Measurements from ENCODE around the gene LEP.

DNA sequence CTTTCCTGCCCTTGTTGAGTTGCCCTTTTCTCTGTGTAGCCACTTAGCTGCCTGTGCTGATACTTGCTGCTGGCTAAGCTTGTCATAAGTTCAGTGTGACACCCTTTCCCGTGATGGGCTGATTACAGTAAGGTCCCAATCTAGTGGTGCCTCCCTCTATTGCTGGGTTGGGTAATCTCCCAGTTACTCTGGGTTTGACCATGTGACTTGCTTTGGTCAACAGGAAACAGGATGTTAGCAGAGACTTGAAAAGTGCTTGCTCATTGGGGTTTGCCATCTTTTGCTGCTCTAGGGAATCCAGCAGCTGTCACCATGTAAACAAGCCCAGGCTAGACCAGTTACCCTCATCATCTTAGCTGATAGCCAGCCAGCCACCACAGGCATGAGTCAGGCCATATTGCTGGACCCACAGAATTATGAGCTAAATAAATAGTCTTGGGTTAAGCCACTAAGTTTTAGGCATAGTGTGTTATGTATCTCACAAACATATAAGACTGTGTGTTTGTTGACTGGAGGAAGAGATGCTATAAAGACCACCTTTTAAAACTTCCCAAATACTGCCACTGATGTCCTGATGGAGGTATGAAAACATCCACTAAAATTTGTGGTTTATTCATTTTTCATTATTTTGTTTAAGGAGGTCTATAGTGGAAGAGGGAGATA is 4.0 kb upstream of the LEP start:
- TF ChIP-seq, protein P1, sequence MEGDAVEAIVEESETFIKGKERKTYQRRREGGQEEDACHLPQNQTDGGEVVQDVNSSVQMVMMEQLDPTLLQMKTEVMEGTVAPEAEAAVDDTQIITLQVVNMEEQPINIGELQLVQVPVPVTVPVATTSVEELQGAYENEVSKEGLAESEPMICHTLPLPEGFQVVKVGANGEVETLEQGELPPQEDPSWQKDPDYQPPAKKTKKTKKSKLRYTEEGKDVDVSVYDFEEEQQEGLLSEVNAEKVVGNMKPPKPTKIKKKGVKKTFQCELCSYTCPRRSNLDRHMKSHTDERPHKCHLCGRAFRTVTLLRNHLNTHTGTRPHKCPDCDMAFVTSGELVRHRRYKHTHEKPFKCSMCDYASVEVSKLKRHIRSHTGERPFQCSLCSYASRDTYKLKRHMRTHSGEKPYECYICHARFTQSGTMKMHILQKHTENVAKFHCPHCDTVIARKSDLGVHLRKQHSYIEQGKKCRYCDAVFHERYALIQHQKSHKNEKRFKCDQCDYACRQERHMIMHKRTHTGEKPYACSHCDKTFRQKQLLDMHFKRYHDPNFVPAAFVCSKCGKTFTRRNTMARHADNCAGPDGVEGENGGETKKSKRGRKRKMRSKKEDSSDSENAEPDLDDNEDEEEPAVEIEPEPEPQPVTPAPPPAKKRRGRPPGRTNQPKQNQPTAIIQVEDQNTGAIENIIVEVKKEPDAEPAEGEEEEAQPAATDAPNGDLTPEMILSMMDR (IDR thresholded peaks at IDR 0.05): no peak
- no peak for TF ChIP-seq ZFX (IDR thresholded peaks at IDR 0.05; ENCODE audit: borderline replicate concordance)
